Panc1 (cell line): ENCODE results near the gene GPR87. TPM values are rescaled to one million over a fixed set of nuclear protein-coding genes. Genes with fewer than 3 reads are reported as not detected.

Experiments
- ATAC-seq: fragments of 200-7000 bp; cut with Tn5 transposase; 2 replicates; pipeline ENCODE4 v1.9.1; 2020; ENCODE audit warnings: mild to moderate bottlenecking, moderate library complexity
- BruUV-seq: library from RNA; stranded (reverse); fragments of 400-500 nt; replicated peaks from 2 replicates; lab custom pipeline; 2021; lab: Mats Ljungman, UMichigan
- CTCF ChIA-PET: fragments of 300-600 bp; sonication (Branson Sonifier 250); formaldehyde crosslinking; loops from one replicate; lab custom pipeline; 2022; ENCODE audit warnings: antibody characterized with exemption; lab: Charles Lee
- POLR2A ChIA-PET: fragments of 300-600 bp; sonication (Branson Sonifier 250); formaldehyde crosslinking; loops from one replicate; lab custom pipeline; 2022; ENCODE audit warnings: antibody characterized with exemption; lab: Charles Lee
- DNase-seq: peaks from one replicate; pipeline ENCODE4 v3.0.0-alpha.2; 2010; ENCODE audit warnings: low read depth, low spot score
- H3K27ac ChIP-seq: 2 replicates; pipeline ENCODE4 v1.5.1; 2011; ENCODE audit warnings: mild to moderate bottlenecking, low read length, inconsistent platforms
- H3K27me3 ChIP-seq: fragments of 200-500 bp; sonication (Bioruptor generic); 2 replicates; pipeline ENCODE4 v1.6.0; 2014; ENCODE audit warnings: low read length, inconsistent platforms; ENCODE audit not compliant: control insufficient read depth, insufficient read depth
- H3K36me3 ChIP-seq: fragments of 200-500 bp; sonication (Bioruptor generic); 2 replicates; pipeline ENCODE4 v1.5.1; 2014; ENCODE audit warnings: inconsistent platforms, mild to moderate bottlenecking, low read length, moderate library complexity; ENCODE audit not compliant: control insufficient read depth, insufficient read depth
- H3K4me1 ChIP-seq: 2 replicates; pipeline ENCODE4 v1.5.1; 2011; ENCODE audit warnings: inconsistent platforms, mild to moderate bottlenecking, low read length, moderate library complexity; ENCODE audit not compliant: control insufficient read depth, insufficient read depth
- H3K4me3 ChIP-seq, 2 experiments: 2 replicates each; pipeline ENCODE4 v1.5.1; 2011 to 2012; ENCODE audit warnings: low read depth in 2 of 2, low read length in 2 of 2, mild to moderate bottlenecking in 2 of 2, inconsistent platforms in 1 of 2, moderate library complexity in 1 of 2
- H3K9me3 ChIP-seq: fragments of 200-500 bp; sonication (Bioruptor generic); 2 replicates; pipeline ENCODE4 v1.5.1; 2014; ENCODE audit warnings: low read depth, mild to moderate bottlenecking, inconsistent platforms, low read length, moderate library complexity; ENCODE audit not compliant: control insufficient read depth, insufficient read depth
- CTCF ChIP-seq: fragments of 450-650 bp; IDR thresholded peaks from 2 replicates; pipeline ENCODE4 v1.5.1; 2017; ENCODE audit warnings: mild to moderate bottlenecking
- POLR2AphosphoS5 ChIP-seq: IDR thresholded peaks from 2 replicates; pipeline ENCODE4 v1.6.1; 2012; ENCODE audit warnings: mild to moderate bottlenecking, low read depth, low read length, moderate library complexity
- REST ChIP-seq, 2 experiments: IDR thresholded peaks; 2 replicates each; pipeline ENCODE4 v1.6.1; 2011 to 2012; ENCODE audit warnings: low read depth in 2 of 2, control low read depth in 1 of 2, low read length in 1 of 2, mild to moderate bottlenecking in 1 of 2, moderate library complexity in 1 of 2; ENCODE audit not compliant: insufficient read depth in 1 of 2
- SIN3A ChIP-seq: IDR thresholded peaks from 2 replicates; pipeline ENCODE4 v1.6.1; 2012; ENCODE audit warnings: low read depth, mild to moderate bottlenecking, low read length, moderate library complexity, borderline replicate concordance; ENCODE audit not compliant: insufficient read depth
- TCF7L2 ChIP-seq: IDR thresholded peaks from 2 replicates; pipeline ENCODE4 v1.6.1; 2011; ENCODE audit warnings: mild to moderate bottlenecking, low read depth, low read length, inconsistent platforms
- in situ Hi-C: cut with HindIII; loops from 2 replicates; pipeline ENCODE4 v1.10.0; 2016; ENCODE audit warnings: low sequenced_read_pairs, low pct_unique_long_range_greater_than_20kb
- intact Hi-C: fragments of 100-400 bp; cut with micrococcal nuclease; formaldehyde crosslinking; loops from one replicate; pipeline ENCODE4 v1.10.0; 2022; ENCODE audit not compliant: unreplicated experiment
- total RNA-seq: library from RNA; stranded (reverse); gene quantifications from one replicate; pipeline ENCODE4 v1.2.1, GENCODE V29; 2021; ENCODE audit not compliant: unreplicated experiment

GPR87 gene
- total RNA-seq, 1 experiment from 2014 or later: not detected

- ATAC-seq (no peak), DNase-seq (no peak)
- in situ Hi-C loops: no loop called here
- Histone ChIP-seq H3K4me3 (no peak overlapping the region), H3K9me3 (no peaks in the 10 kb centered on the region), H3K27me3 (0 out of 2 replicates have a peak, but pooled peaks cover 3% of the 10 kb centered on the region), H3K27ac (no peak overlapping the region), H3K36me3 (no peaks in the 10 kb centered on the region), H3K4me1 (no peaks in the 10 kb centered on the region)
- CTCF ChIA-PET: interaction anchor here (0.7 to 0.8 kb wide), 7 partner anchors 84 to 514 kb away, joined by 3 to 11 read pairs (median 5); no protein-coding TSS in a partner anchor
- TF ChIP-seq CTCF: peak; percentile 75; the same call in 1 of the 2 replicates
- TF ChIP-seq POLR2AphosphoS5: no peak
- no peak for TF ChIP-seq TCF7L2
- intact Hi-C loops: loop anchor here (5.0 kb wide), 1 partner anchor 35 kb away; no protein-coding TSS in a partner anchor
- BruUV-seq: no TSS peak
- POLR2A ChIA-PET: no interaction called here
These were observed 11.1 kb upstream of the GPR87 start for GRCh38 chr3:151327571-151328198.

- H3K27ac ChIP-seq: no peak overlapping the region
- H3K27me3 ChIP-seq: no peaks in the 10 kb centered on the region
- H3K9me3 ChIP-seq: no peaks in the 10 kb centered on the region
- ChIA-PET CTCF (no interaction called here), POLR2A (no interaction called here)
- no peaks in the 10 kb centered on the region for H3K36me3 ChIP-seq
- H3K4me3 ChIP-seq: no peak overlapping the region
- no peaks in the 10 kb centered on the region for H3K4me1 ChIP-seq
- intact Hi-C loops: no loop called here
- no TSS peak for BruUV-seq
- DNase-seq: no peak
- TF ChIP-seq POLR2AphosphoS5: no peak
- TF ChIP-seq TCF7L2: no peak
- ATAC-seq: no peak
- in situ Hi-C loops: no loop called here
These were observed 5.9 kb upstream of the GPR87 start for GRCh38 chr3:151322511-151322910.

- in situ Hi-C loops: no loop called here
- CTCF ChIA-PET: no interaction called here
These were observed 4.9 kb upstream of the GPR87 start for GRCh38 chr3:151321526-151321925.

More at GRCh38 chr3:151321526-151321925, 4.9 kb upstream of the GPR87 start:
- intact Hi-C loops: no loop called here
- no peak overlapping the region for H3K4me3 ChIP-seq
- no peaks in the 10 kb centered on the region for H3K27me3 ChIP-seq
- DNase-seq (no peak), ATAC-seq (no peak)
- no peaks in the 10 kb centered on the region for H3K4me1 ChIP-seq
- no peak for TF ChIP-seq REST (IDR thresholded peaks at IDR 0.05; ENCODE audit: insufficient read depth in 1 of 2, low read depth in 2 of 2, low read length in 1 of 2)
- no peak for TF ChIP-seq SIN3A
- TF ChIP-seq TCF7L2: no peak
- no peak for TF ChIP-seq CTCF
- TF ChIP-seq POLR2AphosphoS5: no peak
- POLR2A ChIA-PET: no interaction called here
- H3K36me3 ChIP-seq: no peaks in the 10 kb centered on the region
- no peak overlapping the region for H3K27ac ChIP-seq
- no peaks in the 10 kb centered on the region for H3K9me3 ChIP-seq
- BruUV-seq: no TSS peak
